Measurements from ENCODE around the gene FKBP1A. TPM values are rescaled to one million over a fixed set of nuclear protein-coding genes. Genes with fewer than 3 reads are reported as not detected.

FKBP1A gene
- total RNA-seq, 1 donor from 2014 or later = 132 TPM

DNA sequence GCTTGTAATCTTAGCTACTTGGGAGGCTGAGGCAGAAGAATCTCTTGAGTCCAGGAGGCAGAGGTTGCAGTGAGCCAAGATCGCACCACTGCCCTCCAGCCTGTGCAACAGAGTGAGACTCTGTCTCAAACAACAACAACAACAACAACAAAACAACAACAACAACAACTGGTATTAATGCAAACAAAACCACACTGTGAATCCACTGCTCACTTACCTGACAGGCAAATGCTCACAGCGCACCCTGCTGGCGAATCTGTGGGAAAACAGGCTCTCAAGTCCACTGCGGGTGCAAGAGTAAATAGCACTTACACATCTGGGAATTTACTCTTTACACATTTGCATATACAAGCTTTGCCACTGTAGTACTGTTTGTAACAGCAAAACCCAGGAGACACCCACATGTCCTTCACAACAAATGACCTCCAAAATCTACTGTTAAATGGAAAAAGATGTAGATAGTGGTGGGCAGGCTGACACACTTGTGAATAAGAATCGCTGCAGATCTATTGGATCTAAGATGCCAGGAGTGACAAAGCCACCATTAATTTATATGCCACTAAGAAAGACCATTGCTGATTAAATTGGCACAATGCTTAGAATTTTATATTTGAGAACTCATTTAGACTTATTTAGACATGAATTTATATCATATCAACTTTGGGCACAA is 44.5 kb upstream of the FKBP1A start:
- Mint-ChIP-seq H3K4me3 (no peak overlapping the region), H3K36me3 (peaks cover 9% of the 10 kb centered on the region), H3K27me3 (ENCODE audit: low read depth) (no peaks in the 10 kb centered on the region), H3K4me1 (no peaks in the 10 kb centered on the region), H3K9me3 (peaks cover 6% of the 10 kb centered on the region), H3K27ac (no peak overlapping the region)
- DNase-seq (ENCODE audit: low spot score in 2 of 2, unreplicated experiment in 2 of 2) = peak; percentile 42 to 63
- TF ChIP-seq, protein P1, sequence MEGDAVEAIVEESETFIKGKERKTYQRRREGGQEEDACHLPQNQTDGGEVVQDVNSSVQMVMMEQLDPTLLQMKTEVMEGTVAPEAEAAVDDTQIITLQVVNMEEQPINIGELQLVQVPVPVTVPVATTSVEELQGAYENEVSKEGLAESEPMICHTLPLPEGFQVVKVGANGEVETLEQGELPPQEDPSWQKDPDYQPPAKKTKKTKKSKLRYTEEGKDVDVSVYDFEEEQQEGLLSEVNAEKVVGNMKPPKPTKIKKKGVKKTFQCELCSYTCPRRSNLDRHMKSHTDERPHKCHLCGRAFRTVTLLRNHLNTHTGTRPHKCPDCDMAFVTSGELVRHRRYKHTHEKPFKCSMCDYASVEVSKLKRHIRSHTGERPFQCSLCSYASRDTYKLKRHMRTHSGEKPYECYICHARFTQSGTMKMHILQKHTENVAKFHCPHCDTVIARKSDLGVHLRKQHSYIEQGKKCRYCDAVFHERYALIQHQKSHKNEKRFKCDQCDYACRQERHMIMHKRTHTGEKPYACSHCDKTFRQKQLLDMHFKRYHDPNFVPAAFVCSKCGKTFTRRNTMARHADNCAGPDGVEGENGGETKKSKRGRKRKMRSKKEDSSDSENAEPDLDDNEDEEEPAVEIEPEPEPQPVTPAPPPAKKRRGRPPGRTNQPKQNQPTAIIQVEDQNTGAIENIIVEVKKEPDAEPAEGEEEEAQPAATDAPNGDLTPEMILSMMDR (IDR thresholded peaks at IDR 0.05; ENCODE audit: unreplicated experiment) = peak; percentile 60

DNA sequence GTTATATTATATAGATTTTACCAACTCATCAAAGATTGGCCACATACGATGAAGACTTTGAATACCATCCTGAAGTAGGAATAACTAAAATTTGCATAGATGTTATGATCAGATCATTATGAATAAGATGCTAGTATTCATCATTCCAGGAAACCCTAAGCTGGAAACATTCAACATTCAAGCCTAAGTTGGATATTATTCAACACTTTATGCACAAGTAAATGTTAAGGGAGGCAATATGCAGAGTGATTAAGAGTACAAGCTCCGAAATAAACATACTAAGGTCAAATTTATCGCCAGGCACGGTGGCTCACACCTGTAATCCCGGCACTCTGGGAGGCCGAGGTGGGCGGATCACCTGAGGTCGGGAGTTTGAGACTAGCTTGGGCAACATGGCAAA is 43.4 kb upstream of the FKBP1A start:
- H3K4me3 Mint-ChIP-seq = no peak overlapping the region
- no peaks in the 10 kb centered on the region for H3K4me1 Mint-ChIP-seq
- TF ChIP-seq, protein P1 (IDR thresholded peaks at IDR 0.05; ENCODE audit: unreplicated experiment) = no peak
- H3K27me3 Mint-ChIP-seq (ENCODE audit: low read depth) = peaks cover 6% of the 10 kb centered on the region
- DNase-seq (ENCODE audit: low spot score in 2 of 2, unreplicated experiment in 2 of 2) = no peak
- peaks cover 6% of the 10 kb centered on the region for H3K36me3 Mint-ChIP-seq
- H3K27ac Mint-ChIP-seq = no peak overlapping the region
- peaks cover 12% of the 10 kb centered on the region for H3K9me3 Mint-ChIP-seq

DNA sequence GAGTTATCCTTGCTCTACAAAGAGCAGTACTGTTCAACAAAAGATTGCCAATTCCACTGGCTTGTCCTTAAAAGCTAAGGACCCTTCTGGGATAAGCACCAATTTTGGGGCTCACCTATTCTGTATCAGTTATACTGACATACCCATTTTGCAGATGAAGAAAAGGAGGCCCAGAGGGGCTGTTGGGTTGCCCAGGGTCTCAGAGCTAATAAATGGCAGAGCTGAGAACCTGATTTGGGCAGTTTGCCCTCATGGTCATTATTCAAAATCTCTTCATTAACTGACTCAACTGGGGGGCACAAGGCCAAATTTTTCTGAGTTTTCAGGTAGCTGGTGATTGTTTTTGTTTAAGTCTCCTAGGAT is 42.5 kb upstream of the FKBP1A start:
- Mint-ChIP-seq H3K27ac (no peak overlapping the region), H3K27me3 (ENCODE audit: low read depth) (peaks cover 8% of the 10 kb centered on the region), H3K36me3 (peaks cover 6% of the 10 kb centered on the region), H3K9me3 (peaks cover 12% of the 10 kb centered on the region), H3K4me1 (no peaks in the 10 kb centered on the region), H3K4me3 (no peak overlapping the region)
- TF ChIP-seq, protein P1 (IDR thresholded peaks at IDR 0.05; ENCODE audit: unreplicated experiment) = no peak
- no peak for DNase-seq (ENCODE audit: low spot score in 2 of 2, unreplicated experiment in 2 of 2)

DNA sequence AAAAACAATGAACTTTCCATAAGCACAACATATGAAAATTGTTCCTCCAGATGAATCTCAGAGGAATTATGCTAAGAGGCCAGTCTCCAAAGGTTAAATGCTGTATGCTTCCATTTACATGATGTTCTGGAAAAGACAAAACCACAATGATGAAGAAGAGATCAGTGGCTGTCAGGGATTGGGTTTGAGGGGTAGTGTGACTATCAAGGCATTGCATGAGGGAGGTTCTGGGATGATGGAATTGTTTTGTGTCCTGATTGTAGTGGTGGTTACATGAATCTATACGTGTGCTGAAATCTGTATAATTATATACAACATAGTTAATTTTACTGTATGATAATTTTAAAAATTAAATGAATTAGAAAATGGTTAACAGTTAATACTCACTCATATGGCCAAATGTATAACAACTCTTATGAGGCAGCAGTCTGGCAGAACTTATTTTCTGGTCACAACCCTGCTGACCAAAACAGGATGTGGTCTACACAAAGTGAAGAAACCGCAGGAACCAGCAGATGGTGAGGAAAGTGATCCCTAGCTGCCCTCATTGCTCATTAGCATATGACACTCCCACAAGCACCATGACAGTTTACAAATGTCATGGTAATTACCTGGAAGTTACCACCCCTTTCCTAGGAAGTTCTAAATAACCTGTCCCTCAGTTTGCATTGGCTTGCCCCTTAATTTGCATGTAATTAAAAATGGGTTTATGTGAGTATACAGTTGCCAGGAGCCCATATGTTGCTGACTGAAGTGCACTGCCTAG is 41.9 kb upstream of the FKBP1A start:
- TF ChIP-seq, protein P1 (IDR thresholded peaks at IDR 0.05; ENCODE audit: unreplicated experiment) = no peak
- Mint-ChIP-seq H3K27ac (no peak overlapping the region), H3K36me3 (peaks cover 6% of the 10 kb centered on the region), H3K9me3 (peaks cover 12% of the 10 kb centered on the region), H3K4me3 (no peak overlapping the region), H3K4me1 (no peaks in the 10 kb centered on the region), H3K27me3 (ENCODE audit: low read depth) (peaks cover 13% of the 10 kb centered on the region)
- DNase-seq (ENCODE audit: low spot score in 2 of 2, unreplicated experiment in 2 of 2) = no peak

DNA sequence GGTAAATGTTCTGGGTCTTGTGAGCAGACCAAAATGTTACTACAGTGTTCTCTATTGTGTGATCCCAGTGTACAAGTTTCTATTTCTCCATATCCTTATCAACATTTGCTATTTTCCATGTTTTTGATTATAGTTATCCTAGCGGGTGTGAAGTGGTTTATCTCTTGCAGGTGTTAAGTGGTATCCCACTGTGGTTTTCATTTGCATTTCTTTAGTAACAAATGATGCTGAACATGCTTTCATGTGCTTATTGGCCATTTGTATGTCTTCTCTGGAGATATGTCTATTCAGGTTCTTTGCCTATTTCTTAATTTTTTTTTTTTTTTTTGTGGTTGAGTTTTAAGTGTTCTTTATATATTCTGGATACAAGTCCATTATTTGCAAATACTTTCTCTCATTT is 38.3 kb upstream of the FKBP1A start:
- Mint-ChIP-seq H3K9me3 (peaks cover 12% of the 10 kb centered on the region), H3K27me3 (ENCODE audit: low read depth) (peaks cover 14% of the 10 kb centered on the region), H3K4me3 (no peak overlapping the region), H3K36me3 (peaks cover 6% of the 10 kb centered on the region), H3K27ac (no peak overlapping the region), H3K4me1 (no peaks in the 10 kb centered on the region)
- TF ChIP-seq, protein P1 (IDR thresholded peaks at IDR 0.05; ENCODE audit: unreplicated experiment) = no peak
- no peak for DNase-seq (ENCODE audit: low spot score in 2 of 2, unreplicated experiment in 2 of 2)
